Kidney tubule cell (primary cell): ENCODE results near the gene KCNH4.

Experiments used
- DNase-seq: peaks from one replicate; pipeline ENCODE4 v3.0.0-alpha.2; 2018; ENCODE audit warnings: low spot score

The KCNH4 gene

DNA sequence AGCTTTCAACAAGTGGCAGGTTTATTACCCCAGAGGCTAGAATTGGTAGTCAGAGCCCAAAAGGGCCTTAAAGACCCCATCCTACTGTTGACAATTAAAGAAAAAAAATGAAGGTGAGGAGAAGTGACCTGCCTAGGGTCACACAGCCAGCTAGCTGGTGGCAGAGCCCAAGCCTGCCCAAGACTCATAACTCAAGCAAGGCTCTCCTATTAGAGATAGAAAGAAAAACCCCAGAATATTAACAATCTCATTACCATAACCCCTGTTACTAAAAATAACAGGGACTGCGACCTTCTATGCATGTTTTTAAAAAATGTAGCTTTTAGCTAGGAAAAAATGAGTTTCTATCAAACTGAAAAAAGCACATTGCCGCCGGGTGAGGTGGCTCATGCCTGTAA, 44.3 kb downstream of the KCNH4 start:
- DNase-seq = no peak

GRCh38 chr17:42135664-42136653, 45.0 kb downstream of the KCNH4 start:
- peak; percentile 95 for DNase-seq

DNA sequence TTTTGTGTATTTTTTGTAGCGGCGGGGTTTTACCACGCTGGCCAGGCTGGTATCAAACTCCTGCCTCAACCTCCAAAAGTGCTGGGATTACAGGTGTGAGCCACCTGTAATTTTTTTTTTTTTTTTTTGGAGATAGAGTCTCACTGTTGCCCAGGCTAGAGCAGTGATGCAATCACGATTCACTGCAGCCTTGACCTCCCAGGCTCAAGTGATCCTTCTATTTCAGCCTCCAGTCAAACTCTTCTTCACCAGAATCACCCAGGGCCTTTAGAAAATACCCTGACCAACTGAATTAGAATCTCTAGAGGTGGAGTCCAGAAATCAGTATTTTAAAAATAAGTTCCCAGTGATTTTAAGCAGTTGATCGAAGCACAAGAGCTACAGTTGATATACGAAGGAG, 45.8 kb downstream of the KCNH4 start:
- DNase-seq = no peak

GRCh38 chr17:42133461-42134041, 47.4 kb downstream of the KCNH4 start:
- DNase-seq = peak; percentile 73

GRCh38 chr17:42132941-42133340, 48.0 kb downstream of the KCNH4 start:
- peak; percentile 93 for DNase-seq

DNA sequence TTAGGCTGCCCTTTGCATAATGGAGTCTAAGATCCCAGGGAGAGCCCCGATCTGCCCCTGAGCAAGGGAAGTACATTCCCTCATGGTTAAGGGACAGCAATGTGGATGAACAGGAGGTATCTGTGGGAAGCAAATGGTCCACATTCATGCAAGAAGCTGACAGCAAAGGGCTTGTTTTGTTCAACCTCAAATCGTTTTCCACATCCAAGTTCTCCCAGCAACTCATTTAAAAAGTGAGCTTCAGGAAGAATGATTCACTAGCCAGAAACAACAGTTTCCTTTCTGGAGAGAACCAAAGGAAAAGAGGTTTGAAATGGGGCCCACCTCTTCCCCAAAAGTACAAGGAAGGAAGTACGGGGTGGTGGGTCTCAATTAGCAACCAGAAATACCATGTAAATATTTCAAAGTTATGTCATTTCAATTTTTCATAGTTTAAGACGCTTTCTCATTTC, 48.9 kb downstream of the KCNH4 start:
- DNase-seq = no peak

GRCh38 chr17:42131232-42131631, 49.7 kb downstream of the KCNH4 start:
- no peak for DNase-seq

- no peak for DNase-seq
These were observed 50.5 kb downstream of the KCNH4 start for GRCh38 chr17:42130310-42130936.

- no peak for DNase-seq
These were observed 51.7 kb downstream of the KCNH4 start for GRCh38 chr17:42129109-42129837.

DNA sequence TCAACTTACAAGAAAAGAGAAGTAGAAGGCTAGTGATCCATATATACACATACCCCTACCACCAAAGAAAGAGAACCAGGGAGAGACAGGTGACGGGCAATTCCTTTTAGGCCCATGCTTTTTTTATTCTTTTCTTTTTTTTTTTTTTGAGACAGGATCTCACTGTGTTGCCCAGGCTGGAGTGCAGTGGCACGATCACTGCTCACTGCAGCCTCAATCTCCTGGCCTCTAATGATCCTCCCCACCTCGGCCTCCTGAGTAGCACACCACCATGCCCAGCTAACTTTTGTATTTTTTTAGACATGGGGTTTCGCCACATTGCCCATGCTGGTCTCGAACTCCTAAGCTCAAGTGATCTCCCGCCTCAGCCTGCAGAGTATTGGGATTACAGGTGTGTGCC, 53.5 kb downstream of the KCNH4 start:
- DNase-seq = no peak

DNA sequence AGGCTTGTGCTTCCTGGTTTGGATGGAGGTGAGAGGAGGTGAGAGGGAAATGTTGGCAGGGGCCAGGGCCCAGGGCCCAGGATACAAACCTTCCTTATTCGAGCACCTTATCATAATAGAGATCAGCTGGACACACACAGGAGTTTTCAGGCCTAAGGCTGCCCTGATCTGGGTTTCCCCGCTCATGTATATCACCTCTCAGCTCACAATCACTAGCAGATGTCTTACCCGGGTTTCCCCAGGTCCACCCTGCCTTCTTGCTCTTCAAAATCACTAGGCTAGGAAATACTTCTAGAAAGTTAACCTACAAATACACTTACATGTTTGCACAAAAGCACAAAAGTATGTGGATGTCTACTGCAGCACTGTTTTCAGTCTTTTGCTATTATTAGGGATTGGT, 54.1 kb downstream of the KCNH4 start:
- DNase-seq = no peak

- DNase-seq = no peak
These were observed 55.4 kb downstream of the KCNH4 start for GRCh38 chr17:42125565-42125964.

- DNase-seq = no peak
These were observed 56.7 kb downstream of the KCNH4 start for GRCh38 chr17:42124256-42124655.

DNA sequence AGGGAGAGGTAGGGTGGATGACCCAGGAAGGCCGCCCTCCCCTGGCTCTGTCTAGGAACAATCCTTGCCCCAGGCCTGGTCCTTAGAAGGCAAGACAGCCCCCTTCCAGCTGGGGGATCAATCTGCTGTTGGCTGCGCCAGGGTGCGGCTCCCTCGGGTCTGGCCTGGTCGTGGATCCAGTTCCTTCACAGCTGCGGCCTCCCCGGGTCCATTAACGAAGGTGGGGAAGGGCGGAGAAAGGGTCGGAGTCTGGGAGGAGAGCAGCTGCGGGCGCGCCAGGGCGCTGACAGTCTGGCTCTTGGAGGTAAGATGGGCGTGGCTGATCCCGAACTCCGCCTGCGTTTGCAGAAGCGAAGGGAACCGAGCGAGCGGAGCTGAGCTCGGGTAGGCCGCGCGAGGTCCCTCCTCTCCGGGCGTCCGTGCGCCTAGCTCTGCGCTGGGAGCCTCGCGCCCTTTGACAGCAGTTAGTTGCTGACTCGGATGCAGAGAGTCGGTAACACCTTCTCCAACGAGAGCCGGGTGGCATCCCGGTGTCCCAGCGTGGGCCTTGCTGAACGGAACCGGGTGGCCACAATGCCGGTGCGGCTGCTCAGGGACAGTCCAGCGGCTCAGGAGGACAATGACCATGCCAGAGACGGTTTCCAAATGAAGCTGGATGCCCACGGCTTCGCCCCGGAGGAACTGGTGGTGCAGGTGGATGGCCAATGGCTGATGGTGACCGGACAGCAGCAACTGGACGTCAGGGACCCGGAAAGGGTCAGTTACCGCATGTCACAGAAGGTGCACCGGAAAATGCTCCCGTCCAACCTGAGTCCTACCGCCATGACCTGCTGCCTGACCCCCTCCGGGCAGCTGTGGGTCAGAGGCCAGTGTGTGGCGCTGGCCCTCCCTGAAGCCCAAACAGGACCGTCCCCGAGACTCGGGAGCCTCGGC, 58.3 kb downstream of the KCNH4 start, which contains the start of gene HSPB9:
Gene HSPB9, plus strand, starts transcription at position 434 of the 933 bp plus-strand sequence. Its CDS starts 47 bp downstream, at position 481.
- peak; percentile 30 for DNase-seq

- DNase-seq = peak; percentile 82
These were observed 59.9 kb downstream of the KCNH4 start, which contains the start of gene KAT2A for GRCh38 chr17:42120770-42121769. KAT2A (minus strand) TSS chr17:42121367; CDS start chr17:42121304, 63 bp downstream.

- no peak for DNase-seq
These were observed 60.7 kb downstream of the KCNH4 start for GRCh38 chr17:42120161-42120769.

- DNase-seq = no peak
These were observed 61.6 kb downstream of the KCNH4 start for GRCh38 chr17:42119301-42119700.

DNA sequence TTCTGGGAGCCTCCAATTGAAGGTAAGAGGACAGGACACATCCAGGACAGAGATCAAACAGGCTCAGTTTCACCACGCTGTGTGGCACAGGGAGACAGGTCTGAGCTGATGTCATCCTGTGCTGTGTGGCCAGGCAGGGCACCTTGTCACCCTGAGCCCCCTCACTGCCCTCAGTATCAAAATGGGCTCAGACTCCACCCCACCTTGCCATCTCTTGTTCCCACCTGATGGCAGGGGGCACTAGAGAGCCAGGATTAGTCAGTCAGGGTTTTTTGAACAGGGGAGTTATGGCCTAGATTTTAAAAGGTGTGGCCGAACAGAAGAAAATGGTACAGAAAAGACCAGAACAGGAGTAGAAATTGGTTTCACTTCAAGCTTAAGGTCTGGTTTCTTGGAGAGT, 62.4 kb downstream of the KCNH4 start:
- DNase-seq = peak; percentile 55

DNA sequence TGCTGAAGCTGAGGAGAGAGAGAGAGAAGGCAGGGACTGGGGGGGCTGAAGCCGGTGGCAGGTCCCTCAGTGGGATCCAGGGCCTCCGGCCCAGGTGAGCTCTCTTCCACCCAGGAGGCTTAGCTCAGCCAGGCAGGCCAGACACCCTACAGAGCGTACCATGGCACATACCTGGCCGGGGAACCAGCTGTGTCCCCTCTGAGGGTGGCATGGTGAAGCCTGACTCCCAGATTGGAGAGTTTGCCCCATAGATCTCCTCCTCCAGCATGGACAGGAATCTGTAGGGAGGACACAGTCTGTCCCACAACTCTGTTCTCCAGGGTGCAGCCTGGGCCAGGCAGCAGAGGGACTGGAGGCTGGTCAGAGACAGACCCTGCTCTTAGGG, 62.8 kb downstream of the KCNH4 start:
- no peak for DNase-seq
